ENCODE results near the gene PICK1.

GRCh38 chr22:38029901-38030300, 27.3 kb upstream of the PICK1 start:
- TF ChIP-seq ZNF280D (tag by site-specific recombination; IDR thresholded peaks at IDR 0.05) (no peak), CTCF (tag by site-specific recombination; IDR thresholded peaks at IDR 0.05) (no peak), ZNF704 (tag by site-specific recombination; IDR thresholded peaks at IDR 0.05) (no peak), ZNF747 (tag by site-specific recombination; IDR thresholded peaks at IDR 0.05) (no peak), ZNF266 (tag by site-specific recombination; IDR thresholded peaks at IDR 0.05; ENCODE audit: low read depth) (no peak), ZNF398 (tag by site-specific recombination; IDR thresholded peaks at IDR 0.05) (no peak), ZSCAN30 (tag by site-specific recombination; IDR thresholded peaks at IDR 0.05) (no peak), EGR2 (tag by site-specific recombination; IDR thresholded peaks at IDR 0.05; ENCODE audit: low read depth) (no peak), SALL2 (tag by site-specific recombination; IDR thresholded peaks at IDR 0.05; ENCODE audit: borderline replicate concordance) (no peak), ZNF292 (tag by site-specific recombination; IDR thresholded peaks at IDR 0.05; ENCODE audit: borderline replicate concordance, low read depth) (no peak)
